Endodermal cell (in vitro differentiated cells): Measurements from ENCODE around the gene SOX5. TPM values are rescaled to one million over a fixed set of nuclear protein-coding genes. Genes with fewer than 3 reads are reported as not detected.

Source experiments
- DNase-seq: peaks from one replicate; pipeline ENCODE4 v3.0.0-alpha.2; 2017
- H3K27ac ChIP-seq: 2 replicates; pipeline ENCODE4 v1.5.1; 2013; ENCODE audit warnings: mild to moderate bottlenecking, low read depth, low read length, moderate library complexity
- H3K27me3 ChIP-seq: 2 replicates; pipeline ENCODE4 v1.6.1; 2013; ENCODE audit warnings: mild to moderate bottlenecking, low read length, moderate library complexity; ENCODE audit not compliant: insufficient read depth, control insufficient read depth, poor library complexity, severe bottlenecking
- H3K36me3 ChIP-seq: 2 replicates; pipeline ENCODE4 v1.7.0; 2013; ENCODE audit warnings: mild to moderate bottlenecking, low read length, moderate library complexity; ENCODE audit not compliant: control insufficient read depth, insufficient read depth
- H3K4me1 ChIP-seq: one replicate; pipeline ENCODE4 v1.7.0; 2013; ENCODE audit warnings: low read length; ENCODE audit not compliant: control insufficient read depth, insufficient read depth
- H3K4me3 ChIP-seq: 2 replicates; pipeline ENCODE4 v1.5.1; 2013; ENCODE audit warnings: mild to moderate bottlenecking, low read length, moderate library complexity
- H3K9ac ChIP-seq: 2 replicates; pipeline ENCODE4 v1.6.1; 2013; ENCODE audit warnings: mild to moderate bottlenecking, low read length, moderate library complexity; ENCODE audit not compliant: poor library complexity, severe bottlenecking; ENCODE audit errors: extremely low read depth
- H3K9me3 ChIP-seq: 2 replicates; pipeline ENCODE4 v1.6.1; 2013; ENCODE audit warnings: mild to moderate bottlenecking, low read length, moderate library complexity; ENCODE audit not compliant: control insufficient read depth
- H3K27ac Mint-ChIP-seq: 2 replicates; pipeline ENCODE4 v1.8.0; 2020; ENCODE audit warnings: mixed read lengths
- H3K27me3 Mint-ChIP-seq: 2 replicates; pipeline ENCODE4 v1.8.0; 2021; ENCODE audit warnings: mild to moderate bottlenecking, mixed read lengths; ENCODE audit not compliant: insufficient read depth
- H3K36me3 Mint-ChIP-seq: 2 replicates; pipeline ENCODE4 v1.8.0; 2020; ENCODE audit warnings: low read depth, mixed read lengths
- H3K4me1 Mint-ChIP-seq: 2 replicates; pipeline ENCODE4 v1.8.0; 2020; ENCODE audit warnings: mixed read lengths
- H3K4me3 Mint-ChIP-seq: 2 replicates; pipeline ENCODE4 v1.8.0; 2020; ENCODE audit warnings: mild to moderate bottlenecking, moderate library complexity, mixed read lengths
- H3K9me3 Mint-ChIP-seq: 2 replicates; pipeline ENCODE4 v1.8.0; 2020; ENCODE audit warnings: mild to moderate bottlenecking, mixed read lengths
- WGBS, 2 experiments: methylation state at CpG; one replicate each; pipeline versions ENCODE4 v1.1.5 to v1.1.7; 2013; ENCODE audit warnings: missing lambda C conversion rate in 2 of 2, mixed read lengths in 1 of 2; ENCODE audit not compliant: insufficient coverage in 1 of 2, insufficient read length in 1 of 2; 5-methylcytosine and 5-hydroxymethylcytosine counted together
- total RNA-seq, 2 donors: library from RNA; stranded (reverse); fragmentation: NEBNext Ultra II Directional in 1 of 2; extraction: Animal tissue kit (Norgen Biotek cat#: 25700) in 1 of 2; gene quantifications; 2 replicates in 1 of 2; 3 replicates in 1 of 2; pipeline ENCODE4 v1.2.1, GENCODE V29; 2021
- TF ChIP-seq, protein P1 (sequence below): fragments of 200-600 bp; sonication (generic); conservative IDR thresholded peaks from 2 replicates; pipeline ENCODE4 v1.5.0; 2021; ENCODE audit warnings: antibody characterized with exemption, mild to moderate bottlenecking

SOX5 gene
- total RNA-seq, 2 donors from 2014 or later: 6.8 to 30.7 TPM

GRCh38 chr12:23929906-23930305 lies 19.6 kb downstream of the SOX5 start:
- Histone ChIP-seq H3K4me3 (no peak overlapping the region), H3K27ac (no peak overlapping the region), H3K9ac (no peak overlapping the region), H3K9me3 (no peaks in the 10 kb centered on the region), H3K27me3 (no peaks in the 10 kb centered on the region), H3K36me3 (no peaks in the 10 kb centered on the region), H3K4me1 (no peaks in the 10 kb centered on the region)
- Mint-ChIP-seq H3K9me3 (no peaks in the 10 kb centered on the region), H3K36me3 (no peaks in the 10 kb centered on the region), H3K27me3 (no peaks in the 10 kb centered on the region), H3K4me1 (peaks cover 2% of the 10 kb centered on the region), H3K4me3 (no peak overlapping the region), H3K27ac (no peak overlapping the region)
- WGBS, 2 experiments: 78% methylated on average over 2 of the region's 2 CpGs; no CpG with 5 or more reads in 1 of the 2 experiments
- TF ChIP-seq, protein P1, sequence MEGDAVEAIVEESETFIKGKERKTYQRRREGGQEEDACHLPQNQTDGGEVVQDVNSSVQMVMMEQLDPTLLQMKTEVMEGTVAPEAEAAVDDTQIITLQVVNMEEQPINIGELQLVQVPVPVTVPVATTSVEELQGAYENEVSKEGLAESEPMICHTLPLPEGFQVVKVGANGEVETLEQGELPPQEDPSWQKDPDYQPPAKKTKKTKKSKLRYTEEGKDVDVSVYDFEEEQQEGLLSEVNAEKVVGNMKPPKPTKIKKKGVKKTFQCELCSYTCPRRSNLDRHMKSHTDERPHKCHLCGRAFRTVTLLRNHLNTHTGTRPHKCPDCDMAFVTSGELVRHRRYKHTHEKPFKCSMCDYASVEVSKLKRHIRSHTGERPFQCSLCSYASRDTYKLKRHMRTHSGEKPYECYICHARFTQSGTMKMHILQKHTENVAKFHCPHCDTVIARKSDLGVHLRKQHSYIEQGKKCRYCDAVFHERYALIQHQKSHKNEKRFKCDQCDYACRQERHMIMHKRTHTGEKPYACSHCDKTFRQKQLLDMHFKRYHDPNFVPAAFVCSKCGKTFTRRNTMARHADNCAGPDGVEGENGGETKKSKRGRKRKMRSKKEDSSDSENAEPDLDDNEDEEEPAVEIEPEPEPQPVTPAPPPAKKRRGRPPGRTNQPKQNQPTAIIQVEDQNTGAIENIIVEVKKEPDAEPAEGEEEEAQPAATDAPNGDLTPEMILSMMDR: no peak
- no peak for DNase-seq

DNA sequence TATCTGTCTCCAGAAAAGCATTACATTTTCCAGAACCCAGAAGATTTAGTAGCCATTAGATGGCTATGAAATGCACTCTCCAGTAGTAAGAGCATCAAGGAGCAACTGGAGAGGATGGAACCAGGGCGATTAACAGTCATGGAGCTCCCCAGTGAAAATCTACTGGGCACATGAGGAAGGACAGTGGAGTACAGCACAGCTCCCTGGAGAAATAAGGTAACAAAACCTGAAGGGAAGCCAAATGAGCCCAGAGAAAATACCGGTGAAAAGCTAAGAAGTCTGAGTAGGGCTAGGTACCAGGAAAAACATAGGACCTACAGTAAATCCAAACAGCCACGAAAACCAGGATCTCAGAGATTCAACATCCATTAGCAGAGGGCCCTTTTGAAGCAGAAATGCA lies 21.6 kb downstream of the SOX5 start:
- H3K36me3 ChIP-seq: no peaks in the 10 kb centered on the region
- Mint-ChIP-seq H3K9me3 (no peaks in the 10 kb centered on the region), H3K27me3 (no peaks in the 10 kb centered on the region), H3K4me3 (no peak overlapping the region), H3K27ac (no peak overlapping the region), H3K4me1 (peaks cover 4% of the 10 kb centered on the region), H3K36me3 (no peaks in the 10 kb centered on the region)
- H3K27ac ChIP-seq: no peak overlapping the region
- H3K4me3 ChIP-seq: no peak overlapping the region
- H3K4me1 ChIP-seq: no peaks in the 10 kb centered on the region
- TF ChIP-seq, protein P1: peak; percentile 32
- WGBS, 2 experiments: 88 to 100% methylated on average over 3 of the region's 3 CpGs
- no peak overlapping the region for H3K9ac ChIP-seq
- no peak for DNase-seq
- H3K27me3 ChIP-seq: no peaks in the 10 kb centered on the region
- no peaks in the 10 kb centered on the region for H3K9me3 ChIP-seq

DNA sequence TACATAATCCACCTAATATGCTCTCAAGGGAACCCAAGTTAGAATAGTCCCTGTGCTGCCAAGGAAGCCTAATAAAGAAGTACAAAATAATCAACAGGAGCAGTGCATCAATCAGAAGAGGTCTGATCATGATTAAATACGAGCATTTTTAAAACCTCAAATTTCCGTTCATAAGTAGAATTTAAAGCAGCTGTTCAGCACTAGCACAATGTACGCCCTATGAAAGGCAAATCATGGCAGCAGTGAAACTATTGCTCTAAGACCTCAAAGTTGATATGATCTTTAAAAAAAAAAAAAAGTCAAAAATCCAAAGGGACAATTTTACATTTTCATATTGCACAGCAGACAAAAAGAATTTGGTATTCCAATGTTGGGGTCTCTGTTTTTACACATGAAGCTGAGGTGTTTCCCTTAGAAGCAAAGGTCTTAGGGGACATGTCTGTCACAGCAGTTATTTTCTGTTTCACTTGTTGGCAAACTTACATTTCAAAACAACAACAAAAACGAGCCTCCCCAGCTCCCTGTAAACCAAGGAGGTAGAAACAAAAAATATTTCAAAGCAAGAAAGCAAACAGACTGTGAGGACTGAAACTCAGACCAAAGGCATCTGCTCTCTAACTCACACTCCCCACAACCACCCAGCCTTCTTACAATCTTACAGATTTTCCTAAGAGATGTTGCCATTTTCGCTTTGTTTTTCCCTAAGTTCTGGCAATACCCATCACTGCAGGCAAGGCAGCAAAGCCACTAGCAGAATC lies 28.2 kb downstream of the SOX5 start:
- Histone ChIP-seq H3K27me3 (no peaks in the 10 kb centered on the region), H3K4me1 (no peaks in the 10 kb centered on the region), H3K9me3 (no peaks in the 10 kb centered on the region), H3K27ac (no peak overlapping the region), H3K36me3 (no peaks in the 10 kb centered on the region), H3K4me3 (no peak overlapping the region), H3K9ac (no peak overlapping the region)
- H3K27me3 Mint-ChIP-seq: no peaks in the 10 kb centered on the region
- DNase-seq: no peak
- 79 to 100% methylated on average over 4 to 5 of the region's 5 CpGs for WGBS, 2 experiments
- peaks cover 8% of the 10 kb centered on the region for H3K4me1 Mint-ChIP-seq
- H3K27ac Mint-ChIP-seq: peak overlapping the region; percentile 33
- H3K36me3 Mint-ChIP-seq: peaks cover 1% of the 10 kb centered on the region
- TF ChIP-seq, protein P1: no peak
- H3K9me3 Mint-ChIP-seq: no peaks in the 10 kb centered on the region
- H3K4me3 Mint-ChIP-seq: no peak overlapping the region
